Esophagus muscularis mucosa (tissue), 4 donors: Measurements from ENCODE around the gene TEX55. TPM values are rescaled to one million over a fixed set of nuclear protein-coding genes. Genes with fewer than 3 reads are reported as not detected.
"Not testable (repeated sequence)": the region's sequence is repeated elsewhere in the genome, so short reads cannot be mapped to it uniquely, and the experiment has no call there.

Experiments used
- DNase-seq: peaks from one replicate; pipeline ENCODE4 v3.0.0-alpha.2; 2017; ENCODE audit errors: extremely low spot score
- H3K27ac ChIP-seq, 4 donors: fragments of 200-600 bp; sonication (generic); replicated peaks in 1 of 4; 1 replicate in 3 of 4; 2 replicates in 1 of 4; pipeline ENCODE4 v1.5.1; 2016 to 2019; ENCODE audit warnings: mild to moderate bottlenecking in 1 of 4
- H3K27me3 ChIP-seq, 4 donors: fragments of 200-600 bp; sonication (generic); one replicate each; pipeline versions ENCODE4 v1.5.1 to v1.6.0; 2016 to 2019
- H3K36me3 ChIP-seq, 4 donors: fragments of 200-600 bp; sonication (generic); one replicate each; pipeline ENCODE4 v1.5.1; 2016 to 2019
- H3K4me1 ChIP-seq, 4 donors: fragments of 200-600 bp; sonication (generic); one replicate each; pipeline ENCODE4 v1.5.1; 2016 to 2019
- H3K4me3 ChIP-seq, 4 donors: fragments of 200-600 bp; sonication (generic); 1 replicate in 2 of 4; 2 replicates in 2 of 4; pipeline ENCODE4 v1.5.1; 2016 to 2019; ENCODE audit warnings: mild to moderate bottlenecking in 4 of 4, moderate library complexity in 1 of 4
- H3K9me3 ChIP-seq, 4 donors: fragments of 200-600 bp; sonication (generic); 1 replicate in 3 of 4; 2 replicates in 1 of 4; pipeline ENCODE4 v1.5.1; 2016 to 2019
- CTCF ChIP-seq, 3 experiments: fragments of 200-600 bp in 2 of 3; fragments of 450-650 bp in 1 of 3; sonication (generic) in 2 of 3; IDR thresholded peaks; one replicate each; pipeline ENCODE4 v1.5.1; 2017 to 2019; ENCODE audit warnings: antibody characterized with exemption in 3 of 3, mild to moderate bottlenecking in 2 of 3, moderate library complexity in 1 of 3
- EP300 ChIP-seq: sonication (generic); formaldehyde crosslinking; IDR thresholded peaks from one replicate; pipeline ENCODE4 v1.6.1; 2017; ENCODE audit warnings: antibody characterized with exemption
- POLR2A ChIP-seq: fragments of 450-650 bp; IDR thresholded peaks from one replicate; pipeline ENCODE4 v1.6.1; 2017; ENCODE audit warnings: antibody characterized with exemption, moderate library complexity, mild to moderate bottlenecking, low read depth
- POLR2AphosphoS5 ChIP-seq, 2 donors: sonication (generic); formaldehyde crosslinking; IDR thresholded peaks; one replicate each; pipeline ENCODE4 v1.6.1; 2017; ENCODE audit warnings: antibody characterized with exemption in 2 of 2
- WGBS: methylation state at CpG from one replicate; pipeline ENCODE4 v1.1.5; 2018; 5-methylcytosine and 5-hydroxymethylcytosine counted together
- intact Hi-C: fragments of 100-400 bp; cut with DNase I; formaldehyde crosslinking; loops from one replicate; pipeline ENCODE4 v1.15.1; 2023
- total RNA-seq, 4 donors: library from RNA; depleted of rRNA; stranded (reverse); fragments of >200 nt; gene quantifications; one replicate each; pipeline versions ENCODE4 v1.1.0 to v1.2.1, GENCODE V29; 2016

TEX55 gene
- total RNA-seq, 4 donors from 2014 or later: not detected

- H3K36me3 ChIP-seq, H3K27me3 ChIP-seq, H3K4me3 ChIP-seq, H3K4me1 ChIP-seq, H3K27ac ChIP-seq, intact Hi-C loops, DNase-seq, H3K9me3 ChIP-seq: not testable (repeated sequence)
- WGBS: 77% methylated on average over 4 of the region's 4 CpGs
Measured at GRCh38 chr3:119139360-119139759, 6.6 kb upstream of the TEX55 start.

GRCh38 chr3:119140466-119140865 lies 5.5 kb upstream of the TEX55 start:
- no peak overlapping the region for H3K27ac ChIP-seq
- DNase-seq: no peak
- H3K36me3 ChIP-seq: no peaks in the 10 kb centered on the region
- H3K9me3 ChIP-seq: no peaks in the 10 kb centered on the region
- no peak overlapping the region for H3K4me3 ChIP-seq
- H3K27me3 ChIP-seq: no peaks in the 10 kb centered on the region
- TF ChIP-seq EP300 (no peak), CTCF (IDR thresholded peaks at IDR 0.05) (no peak), POLR2AphosphoS5 (IDR thresholded peaks at IDR 0.05) (no peak), POLR2A (no peak)
- intact Hi-C loops: no loop called here
- WGBS: 93% methylated on average over 5 of the region's 5 CpGs
- no peaks in the 10 kb centered on the region for H3K4me1 ChIP-seq

- intact Hi-C loops: no loop called here
Measured at GRCh38 chr3:119145128-119145499, 851 bp upstream of the TEX55 start.

GRCh38 chr3:119146578-119147375 lies 812 bp downstream of the TEX55 start:
- H3K4me1 ChIP-seq: no peaks in the 10 kb centered on the region
- H3K27me3 ChIP-seq: no peaks in the 10 kb centered on the region
- WGBS: 89% methylated on average over 15 of the region's 15 CpGs
- H3K27ac ChIP-seq: no peak overlapping the region
- H3K9me3 ChIP-seq: no peaks in the 10 kb centered on the region
- no peak overlapping the region for H3K4me3 ChIP-seq
- no peaks in the 10 kb centered on the region for H3K36me3 ChIP-seq
- TF ChIP-seq EP300: no peak
- intact Hi-C loops: no loop called here
- DNase-seq: no peak

More at GRCh38 chr3:119145128-119145499, 851 bp upstream of the TEX55 start:
- Histone ChIP-seq H3K27ac (no peak overlapping the region), H3K4me3 (no peak overlapping the region), H3K9me3 (no peaks in the 10 kb centered on the region), H3K4me1 (no peaks in the 10 kb centered on the region), H3K36me3 (no peaks in the 10 kb centered on the region), H3K27me3 (no peaks in the 10 kb centered on the region)
- TF ChIP-seq CTCF (IDR thresholded peaks at IDR 0.05): no peak
- TF ChIP-seq POLR2A: no peak
- TF ChIP-seq EP300: no peak
- no peak for TF ChIP-seq POLR2AphosphoS5 (IDR thresholded peaks at IDR 0.05)
- DNase-seq: no peak

GRCh38 chr3:119147494-119147893 lies 1.5 kb downstream of the TEX55 start:
- no peaks in the 10 kb centered on the region for H3K4me1 ChIP-seq
- H3K27me3 ChIP-seq: no peaks in the 10 kb centered on the region
- H3K36me3 ChIP-seq: no peaks in the 10 kb centered on the region
- no peak overlapping the region for H3K4me3 ChIP-seq
- no peak for DNase-seq
- no peaks in the 10 kb centered on the region for H3K9me3 ChIP-seq
- TF ChIP-seq POLR2A (no peak), CTCF (IDR thresholded peaks at IDR 0.05) (no peak), EP300 (no peak), POLR2AphosphoS5 (IDR thresholded peaks at IDR 0.05) (no peak)
- intact Hi-C loops: no loop called here
- 50% methylated on average over 2 of the region's 2 CpGs for whole genome bisulfite sequencing
- no peak overlapping the region for H3K27ac ChIP-seq
